ENCODE measurements around the gene LENG9.

DNA sequence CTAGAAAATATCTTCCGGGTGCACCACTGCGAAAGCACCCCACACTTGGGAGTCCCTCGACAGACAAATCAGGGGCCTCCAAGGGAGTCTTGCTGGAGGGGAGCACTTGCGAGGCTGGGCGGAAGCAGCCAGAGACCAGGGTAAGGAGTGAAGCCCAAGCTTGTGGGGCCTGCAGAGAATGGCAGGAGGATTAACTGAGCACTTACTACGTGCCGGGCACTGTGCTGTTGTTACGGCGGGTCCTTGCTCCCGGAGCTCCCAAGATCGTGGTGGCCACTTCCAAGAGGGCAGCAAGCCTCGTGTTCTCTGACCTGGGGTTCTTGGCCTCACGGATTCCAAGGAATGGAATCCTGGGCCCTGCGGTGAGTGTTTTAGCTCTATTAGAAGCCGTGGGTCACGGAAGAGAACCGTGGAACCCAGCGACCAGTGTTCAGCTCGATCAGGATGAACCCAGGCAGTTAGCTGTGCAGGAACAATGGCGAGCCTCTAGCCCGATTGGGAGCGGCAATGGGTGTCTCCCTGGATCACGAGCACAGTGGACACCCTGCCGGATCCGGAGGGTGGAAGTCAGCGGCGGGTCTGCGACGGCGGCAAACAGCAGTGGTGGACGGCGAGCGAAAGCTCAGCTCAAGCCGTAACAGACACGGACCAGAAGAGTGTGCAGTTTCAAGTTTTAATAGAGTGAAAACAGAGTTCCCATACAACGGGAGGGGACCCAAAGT is 38.8 kb downstream of the LENG9 start:
- TF ChIP-seq, protein P1, sequence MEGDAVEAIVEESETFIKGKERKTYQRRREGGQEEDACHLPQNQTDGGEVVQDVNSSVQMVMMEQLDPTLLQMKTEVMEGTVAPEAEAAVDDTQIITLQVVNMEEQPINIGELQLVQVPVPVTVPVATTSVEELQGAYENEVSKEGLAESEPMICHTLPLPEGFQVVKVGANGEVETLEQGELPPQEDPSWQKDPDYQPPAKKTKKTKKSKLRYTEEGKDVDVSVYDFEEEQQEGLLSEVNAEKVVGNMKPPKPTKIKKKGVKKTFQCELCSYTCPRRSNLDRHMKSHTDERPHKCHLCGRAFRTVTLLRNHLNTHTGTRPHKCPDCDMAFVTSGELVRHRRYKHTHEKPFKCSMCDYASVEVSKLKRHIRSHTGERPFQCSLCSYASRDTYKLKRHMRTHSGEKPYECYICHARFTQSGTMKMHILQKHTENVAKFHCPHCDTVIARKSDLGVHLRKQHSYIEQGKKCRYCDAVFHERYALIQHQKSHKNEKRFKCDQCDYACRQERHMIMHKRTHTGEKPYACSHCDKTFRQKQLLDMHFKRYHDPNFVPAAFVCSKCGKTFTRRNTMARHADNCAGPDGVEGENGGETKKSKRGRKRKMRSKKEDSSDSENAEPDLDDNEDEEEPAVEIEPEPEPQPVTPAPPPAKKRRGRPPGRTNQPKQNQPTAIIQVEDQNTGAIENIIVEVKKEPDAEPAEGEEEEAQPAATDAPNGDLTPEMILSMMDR (IDR thresholded peaks at IDR 0.05; ENCODE audit: low read length): no peak
- no peak for TF ChIP-seq EZH2 (optimal IDR thresholded peaks at IDR 0.05; ENCODE audit: low read depth, low read length)

Measured in MM.1S (cell line).